Natural killer cell (primary cell): ENCODE measurements around the gene NBPF4. TPM values are rescaled to one million over a fixed set of nuclear protein-coding genes. Genes with fewer than 3 reads are reported as not detected.
A peak's percentile ranks its signal among the peaks of the same experiment; 100 is the strongest.
"Not testable (repeated sequence)": the region's sequence is repeated elsewhere in the genome, so short reads cannot be mapped to it uniquely, and the experiment has no call there.

Experiments used
- ATAC-seq, 3 donors: fragments of 150-1000 bp in 2 of 3; fragments of 200-7000 bp in 1 of 3; cut with Tn5 transposase; 1 replicate in 1 of 3; 2 replicates in 2 of 3; pipeline ENCODE4 v1.10.0; 2021; ENCODE audit warnings: mild to moderate bottlenecking in 2 of 3, moderate library complexity in 2 of 3
- DNase-seq, 2 donors: peaks; one replicate each; pipeline versions ENCODE4 v3.0.0 to v3.0.0-alpha.2; 2013 to 2021; ENCODE audit warnings: mixed read lengths in 1 of 2
- H3K27ac ChIP-seq: one replicate; pipeline ENCODE4 v1.5.1; 2013; ENCODE audit warnings: mild to moderate bottlenecking, low read length
- H3K27me3 ChIP-seq: one replicate; pipeline ENCODE4 v1.6.1; 2013; ENCODE audit warnings: low read length; ENCODE audit not compliant: control insufficient read depth, insufficient read depth
- H3K36me3 ChIP-seq: one replicate; pipeline ENCODE4 v1.6.1; 2013; ENCODE audit warnings: low read length; ENCODE audit not compliant: control insufficient read depth, insufficient read depth
- H3K4me1 ChIP-seq: one replicate; pipeline ENCODE4 v1.6.1; 2013; ENCODE audit warnings: low read length; ENCODE audit not compliant: control insufficient read depth, insufficient read depth
- H3K4me3 ChIP-seq: one replicate; pipeline ENCODE4 v1.5.1; 2013; ENCODE audit warnings: low read length
- H3K9me3 ChIP-seq: one replicate; pipeline ENCODE4 v1.6.1; 2013; ENCODE audit warnings: low read length; ENCODE audit not compliant: control insufficient read depth, insufficient read depth
- H3K27ac Mint-ChIP-seq, 2 donors: one replicate each; pipeline ENCODE4 v1.8.0; 2022; ENCODE audit warnings: mild to moderate bottlenecking in 2 of 2, mixed read lengths in 2 of 2, moderate library complexity in 1 of 2
- H3K27me3 Mint-ChIP-seq, 2 donors: one replicate each; pipeline ENCODE4 v1.8.0; 2022; ENCODE audit warnings: low read depth in 2 of 2, mixed read lengths in 2 of 2
- H3K36me3 Mint-ChIP-seq: one replicate; pipeline ENCODE4 v1.8.0; 2022; ENCODE audit warnings: mixed read lengths
- H3K4me1 Mint-ChIP-seq, 2 donors: one replicate each; pipeline ENCODE4 v1.8.0; 2022; ENCODE audit warnings: mixed read lengths in 2 of 2
- H3K4me3 Mint-ChIP-seq: one replicate; pipeline ENCODE4 v1.8.0; 2022; ENCODE audit warnings: mild to moderate bottlenecking, moderate library complexity, mixed read lengths
- H3K9me3 Mint-ChIP-seq, 2 donors: one replicate each; pipeline ENCODE4 v1.8.0; 2022; ENCODE audit warnings: mixed read lengths in 2 of 2
- WGBS: methylation state at CpG from one replicate; pipeline ENCODE4 v1.1.7; 2013; ENCODE audit warnings: missing lambda C conversion rate; ENCODE audit not compliant: insufficient coverage; 5-methylcytosine and 5-hydroxymethylcytosine counted together
- intact Hi-C: fragments of 100-400 bp; cut with micrococcal nuclease; formaldehyde crosslinking; loops from one replicate; pipeline ENCODE4 v1.14.2; 2022
- total RNA-seq, 4 donors: library from RNA; stranded (reverse); fragments of 120-200 nt in 1 of 4; gene quantifications; one replicate each; pipeline versions ENCODE4 v1.2.3 to v1.2.4, GENCODE V29; 2013 to 2022

The NBPF4 gene, protein sequence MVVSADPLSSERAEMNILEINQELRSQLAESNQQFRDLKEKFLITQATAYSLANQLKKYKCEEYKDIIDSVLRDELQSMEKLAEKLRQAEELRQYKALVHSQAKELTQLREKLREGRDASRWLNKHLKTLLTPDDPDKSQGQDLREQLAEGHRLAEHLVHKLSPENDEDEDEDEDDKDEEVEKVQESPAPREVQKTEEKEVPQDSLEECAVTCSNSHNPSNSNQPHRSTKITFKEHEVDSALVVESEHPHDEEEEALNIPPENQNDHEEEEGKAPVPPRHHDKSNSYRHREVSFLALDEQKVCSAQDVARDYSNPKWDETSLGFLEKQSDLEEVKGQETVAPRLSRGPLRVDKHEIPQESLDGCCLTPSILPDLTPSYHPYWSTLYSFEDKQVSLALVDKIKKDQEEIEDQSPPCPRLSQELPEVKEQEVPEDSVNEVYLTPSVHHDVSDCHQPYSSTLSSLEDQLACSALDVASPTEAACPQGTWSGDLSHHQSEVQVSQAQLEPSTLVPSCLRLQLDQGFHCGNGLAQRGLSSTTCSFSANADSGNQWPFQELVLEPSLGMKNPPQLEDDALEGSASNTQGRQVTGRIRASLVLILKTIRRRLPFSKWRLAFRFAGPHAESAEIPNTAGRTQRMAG
- total RNA-seq, result not detected
- total RNA-seq (2013), result not detected

DNA sequence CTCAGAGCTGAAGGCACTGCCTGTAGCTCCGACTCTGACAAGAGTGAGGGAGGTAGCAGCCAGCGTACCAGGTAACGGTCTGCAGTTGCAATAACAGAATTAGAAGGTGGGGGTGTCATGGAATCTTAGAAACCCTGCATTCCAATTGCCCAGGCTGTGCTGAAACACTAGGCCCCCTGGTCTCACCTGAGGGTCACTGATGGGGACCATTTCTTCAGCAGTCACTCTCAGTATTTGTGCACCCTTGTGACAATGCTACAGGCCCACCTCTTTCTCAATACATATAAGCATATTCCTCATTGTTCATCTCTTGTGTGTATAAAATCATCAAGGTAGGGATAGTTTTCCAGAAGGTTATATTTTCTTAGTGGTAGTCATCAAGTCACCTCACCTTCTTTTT lies at the start of gene NBPF4:
TSS of gene NBPF4 (minus strand) at position 101 of the 400 bp plus-strand sequence. CDS start 315 bp downstream, outside the sequence.
- H3K27me3 ChIP-seq, ATAC-seq, H3K27ac ChIP-seq, H3K4me1 Mint-ChIP-seq, H3K4me1 ChIP-seq, H3K36me3 Mint-ChIP-seq, H3K9me3 Mint-ChIP-seq, H3K4me3 ChIP-seq, H3K4me3 Mint-ChIP-seq, intact Hi-C loops, DNase-seq, H3K27ac Mint-ChIP-seq, H3K36me3 ChIP-seq, H3K27me3 Mint-ChIP-seq, H3K9me3 ChIP-seq: not testable (repeated sequence)
- WGBS, result no CpG with 5 or more reads among the region's 3 CpGs

DNA sequence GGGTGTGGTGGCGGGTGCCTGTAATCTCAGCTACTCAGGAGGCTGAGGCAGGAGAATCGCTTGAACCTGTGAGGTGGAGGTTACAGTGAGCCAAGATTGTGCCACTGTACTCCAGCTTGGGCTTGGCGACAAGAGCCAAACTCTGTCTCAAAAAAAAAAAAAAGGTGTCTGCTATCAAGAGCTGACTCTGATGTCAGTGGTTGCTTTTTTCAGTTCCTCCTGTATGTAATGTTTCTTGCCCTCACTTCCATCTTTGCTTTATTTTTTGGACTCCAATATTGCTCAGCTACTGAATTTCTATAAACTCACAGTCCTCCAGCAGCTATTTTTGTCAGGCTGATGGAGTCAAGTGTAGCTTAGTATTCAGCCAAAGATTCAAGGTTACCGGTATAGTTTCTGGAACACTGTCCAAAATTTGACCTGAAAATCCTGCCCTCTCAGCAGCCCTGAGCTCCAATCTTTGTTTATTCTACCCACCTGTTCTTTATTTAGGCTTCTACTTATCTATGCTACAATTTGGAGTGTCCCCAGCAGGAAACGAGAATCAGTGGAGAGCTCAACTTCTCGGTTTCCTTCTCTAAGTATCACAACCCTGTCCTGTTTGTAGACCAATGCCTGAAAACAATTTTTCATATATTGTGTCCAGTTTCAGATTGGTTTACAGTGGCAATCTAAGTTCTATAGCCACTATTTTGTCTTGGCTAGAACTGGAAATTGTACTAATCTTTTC lies 38.8 kb upstream of the NBPF4 start:
- H3K4me3 ChIP-seq, H3K4me1 Mint-ChIP-seq, DNase-seq, H3K9me3 Mint-ChIP-seq, H3K27ac Mint-ChIP-seq, ATAC-seq, H3K36me3 Mint-ChIP-seq, H3K36me3 ChIP-seq, H3K4me1 ChIP-seq, H3K27ac ChIP-seq, H3K27me3 Mint-ChIP-seq, H3K27me3 ChIP-seq, H3K9me3 ChIP-seq, H3K4me3 Mint-ChIP-seq, intact Hi-C loops: not testable (repeated sequence)
- no CpG with 5 or more reads among the region's 6 CpGs for WGBS

DNA sequence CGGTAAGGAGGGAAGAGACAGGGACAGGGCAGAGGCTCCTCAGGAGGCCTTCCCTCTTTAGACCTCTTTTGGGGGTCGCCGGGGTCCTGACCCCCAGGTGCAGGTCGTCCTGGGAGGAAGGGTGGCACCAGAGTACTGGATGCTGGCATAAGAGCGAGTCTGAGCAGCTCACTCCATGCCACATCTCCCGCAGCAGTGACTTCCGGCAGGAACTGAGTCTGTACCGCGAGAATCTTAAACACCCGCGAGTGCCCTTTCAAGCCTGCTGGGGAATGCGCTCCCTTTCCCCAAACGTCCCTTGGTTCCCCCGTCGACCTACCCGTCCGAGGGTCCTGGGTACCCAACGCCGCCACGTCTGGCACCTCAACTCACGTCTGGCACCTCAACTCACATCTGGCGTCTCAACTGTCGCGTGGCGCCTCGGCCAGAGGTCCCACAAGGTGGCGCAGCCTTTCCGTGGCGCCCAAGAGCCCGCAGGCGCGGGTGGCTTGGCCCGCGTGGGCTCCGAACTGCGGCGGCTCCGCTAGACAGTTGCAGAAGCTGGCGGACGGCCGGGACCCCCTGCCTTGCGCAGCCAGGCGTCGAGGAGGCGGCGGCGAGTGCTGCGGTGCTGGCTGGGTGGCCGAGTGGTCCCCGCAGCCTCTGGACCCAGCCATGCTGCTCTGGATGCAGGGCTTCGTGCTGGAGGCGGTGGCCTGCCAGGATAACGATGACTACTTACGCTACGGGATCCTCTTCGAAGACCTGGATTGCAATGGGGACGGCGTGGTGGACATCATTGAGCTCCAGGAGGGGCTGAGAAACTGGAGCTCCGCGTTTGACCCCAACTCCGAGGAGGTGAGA lies 28.8 kb upstream of the NBPF4 start:
- intact Hi-C loops, H3K36me3 Mint-ChIP-seq, H3K4me1 ChIP-seq, H3K4me3 Mint-ChIP-seq, H3K4me1 Mint-ChIP-seq, DNase-seq, H3K27me3 Mint-ChIP-seq, H3K9me3 ChIP-seq, H3K27ac Mint-ChIP-seq, H3K9me3 Mint-ChIP-seq, H3K36me3 ChIP-seq, H3K4me3 ChIP-seq, H3K27me3 ChIP-seq, H3K27ac ChIP-seq: not testable (repeated sequence)
- peak; percentile 72 to 93 (median 78) for ATAC-seq
- WGBS, result no CpG with 5 or more reads among the region's 61 CpGs

DNA sequence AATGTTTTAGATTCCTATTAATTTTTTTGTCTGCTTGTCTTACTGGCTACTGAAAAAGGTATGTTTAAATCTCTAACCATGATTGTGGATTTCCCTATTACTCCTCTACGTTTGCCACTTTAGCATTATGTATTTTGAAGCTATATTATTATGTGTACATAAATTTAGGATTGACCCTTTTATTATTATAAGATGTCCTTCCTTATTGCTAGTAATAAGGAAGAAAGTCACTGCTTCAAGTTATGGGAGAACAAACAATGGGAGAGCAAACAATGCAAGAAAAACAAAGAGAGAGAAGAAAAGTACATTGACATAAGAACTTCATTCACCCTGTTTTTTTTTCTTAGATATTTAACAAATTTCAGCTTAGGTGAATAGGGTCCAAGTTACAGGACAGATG lies 23.2 kb upstream of the NBPF4 start:
- H3K36me3 ChIP-seq, H3K27ac Mint-ChIP-seq, H3K4me3 ChIP-seq, H3K36me3 Mint-ChIP-seq, H3K27me3 ChIP-seq, H3K4me3 Mint-ChIP-seq, intact Hi-C loops, H3K27ac ChIP-seq, H3K4me1 Mint-ChIP-seq, H3K9me3 Mint-ChIP-seq, ATAC-seq, H3K27me3 Mint-ChIP-seq, H3K4me1 ChIP-seq, DNase-seq, H3K9me3 ChIP-seq: not testable (repeated sequence)
- whole genome bisulfite sequencing, result no CpG with 5 or more reads among the region's 1 CpG

DNA sequence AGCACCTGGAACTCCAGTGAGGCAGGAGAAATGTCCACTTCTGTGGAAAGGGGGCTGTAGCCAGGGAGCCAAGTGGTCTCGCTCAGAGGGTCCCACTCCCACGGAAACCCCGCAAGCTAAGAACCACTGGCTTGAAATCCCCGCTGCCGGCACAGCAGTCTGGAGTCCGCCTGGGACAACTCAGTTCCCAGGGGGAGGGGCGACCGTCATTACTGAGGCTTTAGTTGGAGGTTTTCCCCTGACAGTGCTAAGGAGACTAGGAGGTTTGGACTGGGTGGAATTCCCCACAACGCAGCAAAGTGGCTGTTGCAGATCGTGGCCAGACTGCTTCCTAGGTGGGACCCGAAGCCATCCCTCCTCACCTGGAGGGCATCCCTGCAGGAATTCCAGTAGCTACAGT lies 18.1 kb upstream of the NBPF4 start:
- H3K9me3 Mint-ChIP-seq, DNase-seq, H3K27me3 Mint-ChIP-seq, ATAC-seq, H3K27ac Mint-ChIP-seq, H3K4me3 ChIP-seq, H3K4me3 Mint-ChIP-seq, H3K36me3 Mint-ChIP-seq, H3K9me3 ChIP-seq, H3K27ac ChIP-seq, H3K36me3 ChIP-seq, H3K4me1 Mint-ChIP-seq, H3K4me1 ChIP-seq, H3K27me3 ChIP-seq, intact Hi-C loops: not testable (repeated sequence)
- WGBS, result no CpG with 5 or more reads among the region's 11 CpGs

DNA sequence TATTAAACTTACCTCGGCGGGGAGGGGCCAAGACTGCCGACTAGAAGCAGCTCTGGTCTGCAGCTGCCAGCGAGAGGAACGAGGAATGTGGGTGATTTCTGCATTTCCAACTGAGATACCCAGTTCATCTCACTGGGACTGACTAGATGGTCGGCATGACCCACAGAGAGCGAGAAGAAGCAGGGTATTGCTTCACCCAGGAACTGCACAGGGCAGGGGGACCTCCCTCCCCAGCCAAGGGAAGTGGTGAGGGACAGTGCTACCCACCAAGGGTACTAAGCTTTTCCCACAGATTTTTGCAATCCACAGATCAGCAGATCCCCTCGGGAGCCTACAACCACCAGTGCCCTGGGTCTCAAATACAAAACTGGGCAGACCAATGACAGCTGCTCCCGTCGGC lies 17.6 kb upstream of the NBPF4 start:
- ATAC-seq, H3K4me3 Mint-ChIP-seq, intact Hi-C loops, DNase-seq, H3K27ac Mint-ChIP-seq, H3K36me3 ChIP-seq, H3K27me3 Mint-ChIP-seq, H3K4me3 ChIP-seq, H3K4me1 ChIP-seq, H3K27ac ChIP-seq, H3K36me3 Mint-ChIP-seq, H3K9me3 ChIP-seq, H3K27me3 ChIP-seq, H3K9me3 Mint-ChIP-seq, H3K4me1 Mint-ChIP-seq: not testable (repeated sequence)
- WGBS, result no CpG with 5 or more reads among the region's 10 CpGs

DNA sequence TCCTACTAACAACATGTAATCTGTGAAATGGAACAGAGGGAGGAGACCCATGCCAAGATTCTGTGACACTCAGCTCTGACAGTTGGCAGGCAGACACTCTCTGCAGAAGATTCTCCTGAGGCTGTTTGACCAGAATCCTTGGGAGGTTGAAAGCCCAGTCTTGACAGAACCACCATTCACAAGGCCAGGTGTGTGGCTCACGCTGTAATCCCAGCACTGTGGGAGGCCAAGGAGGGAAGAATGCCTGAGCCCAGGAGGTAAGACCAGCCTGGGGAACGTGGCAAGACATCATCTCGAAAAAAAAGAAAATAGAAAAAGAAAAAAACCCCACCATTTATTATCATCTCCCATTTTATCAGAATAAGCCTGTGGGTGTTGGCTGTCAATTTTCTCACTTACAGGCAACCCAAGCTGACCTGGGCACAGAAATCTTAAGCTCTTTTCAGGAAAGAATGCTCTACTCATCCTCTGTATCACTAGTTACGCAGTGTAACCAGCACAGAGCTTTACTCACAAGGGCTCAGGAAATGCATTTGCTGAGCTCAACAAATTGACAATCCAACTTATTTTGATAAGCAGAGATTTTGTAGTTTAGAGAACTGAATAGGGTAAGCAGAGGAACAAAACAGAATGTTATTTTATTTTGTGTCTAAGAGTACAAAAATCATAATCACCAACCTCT lies 16.8 kb upstream of the NBPF4 start:
- no CpG with 5 or more reads among the region's 4 CpGs for WGBS
- ATAC-seq, intact Hi-C loops, H3K36me3 ChIP-seq, H3K27me3 Mint-ChIP-seq, H3K27ac ChIP-seq, H3K9me3 ChIP-seq, H3K9me3 Mint-ChIP-seq, H3K4me1 ChIP-seq, H3K27me3 ChIP-seq, H3K4me3 ChIP-seq, H3K27ac Mint-ChIP-seq, H3K4me1 Mint-ChIP-seq, H3K4me3 Mint-ChIP-seq, H3K36me3 Mint-ChIP-seq, DNase-seq: not testable (repeated sequence)
